Calu3 (cell line): ENCODE measurements around the gene KCNC4. TPM values are rescaled to one million over a fixed set of nuclear protein-coding genes. Genes with fewer than 3 reads are reported as not detected.

Source experiments
- BruUV-seq: library from RNA; stranded (reverse); fragments of 400-500 nt; replicated peaks from 2 replicates; lab custom pipeline; 2021; lab: Mats Ljungman, UMichigan
- CTCF ChIA-PET: fragments of 300-600 bp; sonication (Branson Sonifier 250); formaldehyde crosslinking; loops from one replicate; lab custom pipeline; 2022; ENCODE audit warnings: antibody characterized with exemption; lab: Charles Lee
- DNase-seq: peaks from one replicate; pipeline ENCODE4 v3.0.0; 2022
- H3K27ac Mint-ChIP-seq: one replicate; pipeline ENCODE4 v1.8.0; 2022; ENCODE audit warnings: mixed read lengths; ENCODE audit not compliant: unreplicated experiment
- H3K27me3 Mint-ChIP-seq: one replicate; pipeline ENCODE4 v1.8.0; 2022; ENCODE audit warnings: mixed read lengths; ENCODE audit not compliant: unreplicated experiment
- H3K36me3 Mint-ChIP-seq: one replicate; pipeline ENCODE4 v1.8.0; 2022; ENCODE audit warnings: mild to moderate bottlenecking, moderate library complexity, mixed read lengths; ENCODE audit not compliant: insufficient read depth, unreplicated experiment
- H3K4me1 Mint-ChIP-seq: one replicate; pipeline ENCODE4 v1.8.0; 2022; ENCODE audit warnings: mild to moderate bottlenecking, low read depth, mixed read lengths; ENCODE audit not compliant: unreplicated experiment
- H3K4me3 Mint-ChIP-seq: one replicate; pipeline ENCODE4 v1.8.0; 2022; ENCODE audit warnings: mild to moderate bottlenecking, low read depth, moderate library complexity, mixed read lengths; ENCODE audit not compliant: unreplicated experiment
- H3K9me3 Mint-ChIP-seq: one replicate; pipeline ENCODE4 v1.8.0; 2022; ENCODE audit warnings: low read depth, mixed read lengths; ENCODE audit not compliant: unreplicated experiment
- CTCF ChIP-seq: fragments of 200-600 bp; IDR thresholded peaks from one replicate; pipeline ENCODE4 v1.8.0; 2022; ENCODE audit warnings: antibody characterized with exemption; ENCODE audit not compliant: unreplicated experiment
- intact Hi-C: fragments of 100-400 bp; cut with micrococcal nuclease; formaldehyde crosslinking; loops from one replicate; pipeline ENCODE4 v1.10.0; 2022; ENCODE audit not compliant: unreplicated experiment
- total RNA-seq: library from RNA; stranded (reverse); gene quantifications from 2 replicates; pipeline ENCODE4 v1.2.3, GENCODE V29; 2022

Gene KCNC4
- total RNA-seq, 1 experiment from 2014 or later = 24.3 TPM

- no TSS peak for BruUV-seq
- H3K4me1 Mint-ChIP-seq = no peaks in the 10 kb centered on the region
- DNase-seq = no peak
- H3K27ac Mint-ChIP-seq = no peak overlapping the region
- CTCF ChIA-PET = no interaction called here
- H3K36me3 Mint-ChIP-seq = peaks cover 7% of the 10 kb centered on the region
- H3K4me3 Mint-ChIP-seq = no peak overlapping the region
- intact Hi-C loops = no loop called here
- no peaks in the 10 kb centered on the region for H3K27me3 Mint-ChIP-seq
- no peak for TF ChIP-seq CTCF
- H3K9me3 Mint-ChIP-seq = no peaks in the 10 kb centered on the region
These were observed 15.8 kb downstream of the KCNC4 start for GRCh38 chr1:110225756-110226404.

GRCh38 chr1:110227774-110228173, 17.7 kb downstream of the KCNC4 start:
- DNase-seq = no peak
- H3K4me3 Mint-ChIP-seq = no peak overlapping the region
- intact Hi-C loops = no loop called here
- H3K27me3 Mint-ChIP-seq = no peaks in the 10 kb centered on the region
- no peak overlapping the region for H3K27ac Mint-ChIP-seq
- CTCF ChIA-PET = no interaction called here
- H3K4me1 Mint-ChIP-seq = peaks cover 5% of the 10 kb centered on the region
- peaks cover 7% of the 10 kb centered on the region for H3K36me3 Mint-ChIP-seq
- no TSS peak for BruUV-seq
- TF ChIP-seq CTCF = no peak
- H3K9me3 Mint-ChIP-seq = no peaks in the 10 kb centered on the region

- Mint-ChIP-seq H3K36me3 (peaks cover 7% of the 10 kb centered on the region), H3K27ac (no peak overlapping the region), H3K27me3 (no peaks in the 10 kb centered on the region), H3K9me3 (no peaks in the 10 kb centered on the region), H3K4me3 (no peak overlapping the region), H3K4me1 (peaks cover 11% of the 10 kb centered on the region)
- intact Hi-C loops = no loop called here
- CTCF ChIA-PET = interaction anchor here (0.6 kb wide), 1 partner anchor 17 kb away, joined by 4 read pairs; no protein-coding TSS in a partner anchor
- no TSS peak for BruUV-seq
- DNase-seq = no peak
- TF ChIP-seq CTCF = no peak
These were observed 18.3 kb downstream of the KCNC4 start for GRCh38 chr1:110228381-110228780.

GRCh38 chr1:110228869-110229268, 18.8 kb downstream of the KCNC4 start:
- no peak overlapping the region for H3K27ac Mint-ChIP-seq
- DNase-seq = no peak
- H3K27me3 Mint-ChIP-seq = no peaks in the 10 kb centered on the region
- no peak for TF ChIP-seq CTCF
- intact Hi-C loops = no loop called here
- CTCF ChIA-PET = interaction anchor here (0.6 kb wide), 1 partner anchor 16 kb away, joined by 4 read pairs; no protein-coding TSS in a partner anchor
- H3K4me3 Mint-ChIP-seq = no peak overlapping the region
- no peaks in the 10 kb centered on the region for H3K9me3 Mint-ChIP-seq
- BruUV-seq = no TSS peak
- H3K4me1 Mint-ChIP-seq = peaks cover 16% of the 10 kb centered on the region
- H3K36me3 Mint-ChIP-seq = peaks cover 7% of the 10 kb centered on the region
